HEK293 (cell line): ENCODE results near the gene HNRNPUL1.
A peak's percentile ranks its signal among the peaks of the same experiment; 100 is the strongest.

Experiments used
- CTCF ChIA-PET: fragments of 350-600 bp; formaldehyde crosslinking; extraction: SDS; loops from one replicate; lab custom pipeline; 2021; ENCODE audit warnings: antibody characterized with exemption; lab: Yijun Ruan, JAX
- POLR2A ChIA-PET: fragments of 300-600 bp; formaldehyde crosslinking; extraction: SDS; loops from one replicate; lab custom pipeline; 2020; ENCODE audit warnings: antibody characterized with exemption, inconsistent platforms; lab: Yijun Ruan, JAX
- H3K27ac ChIP-seq: fragments of 200-500 bp; sonication (Bioruptor generic); 2 replicates; pipeline ENCODE4 v1.5.1; 2014; ENCODE audit warnings: low read depth, low read length, control low read depth, inconsistent platforms; ENCODE audit errors: extremely low read depth
- H3K36me3 ChIP-seq, 2 experiments: fragments of 200-500 bp in 1 of 2; sonication (Bioruptor generic) in 1 of 2; 1 replicate in 1 of 2; 2 replicates in 1 of 2; pipeline ENCODE4 v1.5.1; 2014 to 2017; ENCODE audit warnings: inconsistent platforms in 2 of 2, low read length in 2 of 2; ENCODE audit not compliant: control insufficient read depth in 2 of 2, insufficient read depth in 1 of 2
- H3K4me1 ChIP-seq: fragments of 200-500 bp; sonication (Bioruptor generic); 2 replicates; pipeline ENCODE4 v1.5.1; 2014; ENCODE audit warnings: mild to moderate bottlenecking, low read length, inconsistent platforms; ENCODE audit not compliant: control insufficient read depth, insufficient read depth
- H3K4me3 ChIP-seq: 2 replicates; pipeline ENCODE4 v1.5.1; 2011; ENCODE audit warnings: low read depth, mild to moderate bottlenecking, control low read depth, low read length, moderate library complexity
- H3K9me3 ChIP-seq: fragments of 200-500 bp; sonication (Bioruptor generic); 2 replicates; pipeline ENCODE4 v1.5.1; 2014; ENCODE audit warnings: low read depth, low read length, inconsistent platforms; ENCODE audit not compliant: control insufficient read depth, insufficient read depth
- GLI4 ChIP-seq: fragments of 450-650 bp; formaldehyde crosslinking; IDR thresholded peaks from 2 replicates; pipeline ENCODE4 v1.5.1; 2016; ENCODE audit warnings: missing biosample characterization, missing genetic modification characterization
- YY1 ChIP-seq: fragments of 450-650 bp; formaldehyde crosslinking; IDR thresholded peaks from 2 replicates; pipeline ENCODE4 v1.5.1; 2018; ENCODE audit warnings: missing biosample characterization, missing genetic modification characterization

The HNRNPUL1 gene

DNA sequence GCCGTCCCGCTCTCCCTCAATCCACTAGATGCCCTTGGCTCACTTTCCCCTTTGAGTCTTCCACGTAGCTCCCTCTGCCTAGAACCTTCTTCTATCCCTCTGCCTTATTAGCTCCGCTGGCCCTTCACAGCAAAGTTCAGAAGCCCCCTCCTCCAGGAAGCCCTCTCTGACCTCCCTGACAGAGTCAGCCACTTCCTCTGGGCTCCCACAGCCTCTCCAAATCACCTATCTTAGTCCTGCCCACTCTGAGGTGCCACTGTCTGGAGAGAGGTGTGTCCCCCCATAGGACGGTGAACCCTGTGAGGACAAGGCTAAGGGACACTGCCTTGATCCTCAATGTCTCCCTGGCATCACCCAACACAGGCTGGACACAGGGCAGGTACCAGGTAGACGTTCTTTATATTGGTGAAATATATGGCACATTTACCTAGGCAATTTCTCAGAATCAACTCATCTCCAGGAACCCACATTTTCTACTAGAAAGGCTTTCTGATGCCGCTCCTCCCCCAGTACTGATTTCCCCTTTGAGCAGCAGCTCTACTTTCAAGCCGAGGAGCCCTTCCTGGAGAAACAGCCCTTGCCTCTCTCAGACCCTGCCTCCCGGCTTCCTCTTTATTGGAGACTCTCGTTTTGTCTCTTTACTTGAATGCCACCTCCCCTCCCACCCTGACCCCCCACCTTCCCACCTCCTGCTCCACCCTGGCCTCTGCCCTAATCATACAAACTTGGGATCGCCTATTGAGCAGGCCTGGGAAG lies 93.0 kb downstream of the HNRNPUL1 start:
- Histone ChIP-seq H3K36me3 (no peaks in the 10 kb centered on the region), H3K4me1 (peaks cover 5% of the 10 kb centered on the region; the same call in 1 of the 2 replicates), H3K9me3 (no peaks in the 10 kb centered on the region), H3K27ac (no peak overlapping the region), H3K4me3 (no peak overlapping the region)
- ChIA-PET CTCF (interaction anchor here (0.7 to 2.2 kb wide), 3 partner anchors 10 to 213 kb away, joined by 4 to 8 read pairs (median 4); no protein-coding TSS in a partner anchor), POLR2A (no interaction called here)
- TF ChIP-seq YY1 (tag by site-specific recombination) (no peak), GLI4 (0 out of 2 replicates have a peak, but pooled peaks have one; percentile 40)
